K562 (cell line): ENCODE results near the gene PET100. TPM values are rescaled to one million over a fixed set of nuclear protein-coding genes. Genes with fewer than 3 reads are reported as not detected.
A peak's percentile ranks its signal among the peaks of the same experiment; 100 is the strongest.

Experiments
- ATF3 ChIP-seq, 2 experiments: fragments of 450-650 bp in 1 of 2; sonication (generic) in 1 of 2; formaldehyde crosslinking in 1 of 2; IDR thresholded peaks in 1 of 2; conservative IDR thresholded peaks in 1 of 2; 2 replicates each; pipeline versions ENCODE4 v1.6.1 to v1.8.1; 2016 to 2023; ENCODE audit warnings: mild to moderate bottlenecking in 2 of 2, moderate library complexity in 2 of 2, inconsistent platforms in 1 of 2, missing genetic modification reagents in 1 of 2
- BCLAF1 ChIP-seq, 2 experiments: fragments of 450-650 bp in 1 of 2; IDR thresholded peaks; 2 replicates each; pipeline ENCODE4 v1.6.1; 2011 to 2017; ENCODE audit warnings: low read depth in 2 of 2, antibody characterized with exemption in 1 of 2, borderline replicate concordance in 1 of 2, low read length in 1 of 2, mild to moderate bottlenecking in 1 of 2, mixed read lengths in 1 of 2; ENCODE audit not compliant: control insufficient read depth in 1 of 2
- CTBP1 ChIP-seq: fragments of 450-650 bp; IDR thresholded peaks from 2 replicates; pipeline ENCODE4 v1.6.1; 2016; ENCODE audit warnings: borderline replicate concordance
- DACH1 ChIP-seq: fragments of 450-650 bp; IDR thresholded peaks from 2 replicates; pipeline ENCODE4 v1.6.1; 2018; ENCODE audit not compliant: partially characterized antibody
- DIDO1 ChIP-seq: fragments of 450-650 bp; IDR thresholded peaks from 2 replicates; pipeline ENCODE4 v1.6.1; 2016; ENCODE audit warnings: low read depth, missing biosample characterization, missing genetic modification characterization
- DLX4 ChIP-seq: fragments of 250-450 bp; sonication (Bioruptor Pico); IDR thresholded peaks from 2 replicates; pipeline ENCODE4 v1.6.1; 2021; ENCODE audit warnings: mild to moderate bottlenecking
- EZH2 ChIP-seq: IDR thresholded peaks from 2 replicates; pipeline ENCODE4 v1.6.1; 2012; ENCODE audit warnings: low read depth, mild to moderate bottlenecking, inconsistent platforms, low read length, borderline replicate concordance
- FOXP1 ChIP-seq: sonication (generic); formaldehyde crosslinking; IDR thresholded peaks from 2 replicates; pipeline ENCODE4 v1.8.0; 2022; ENCODE audit warnings: mild to moderate bottlenecking, missing genetic modification reagents
- IRF1 ChIP-seq: sonication (generic); formaldehyde crosslinking; IDR thresholded peaks from 2 replicates; pipeline ENCODE4 v1.8.0; 2022; ENCODE audit warnings: missing genetic modification reagents, mild to moderate bottlenecking, borderline replicate concordance
- KAT2B ChIP-seq: IDR thresholded peaks from one replicate; pipeline ENCODE4 v1.6.1; 2012; ENCODE audit warnings: low read depth, mild to moderate bottlenecking, control low read depth, inconsistent platforms, low read length, moderate library complexity
- KDM4B ChIP-seq, 2 experiments: fragments of 450-650 bp in 1 of 2; sonication (generic) in 1 of 2; IDR thresholded peaks; 2 replicates each; pipeline ENCODE4 v1.6.1; 2016 to 2017; ENCODE audit warnings: borderline replicate concordance in 2 of 2, antibody characterized with exemption in 1 of 2, low read depth in 1 of 2, mild to moderate bottlenecking in 1 of 2
- KLF10 ChIP-seq: fragments of 250-450 bp; sonication (Bioruptor Pico); IDR thresholded peaks from 2 replicates; pipeline ENCODE4 v1.6.1; 2021; ENCODE audit warnings: matching md5 sums
- NELFE ChIP-seq: IDR thresholded peaks from 2 replicates; pipeline ENCODE4 v1.6.1; 2011; ENCODE audit warnings: mild to moderate bottlenecking; ENCODE audit not compliant: insufficient read depth, insufficient read length
- NFE2 ChIP-seq: IDR thresholded peaks from 2 replicates; pipeline ENCODE4 v1.6.1; 2014; ENCODE audit warnings: antibody characterized with exemption, low read depth
- NFXL1 ChIP-seq: fragments of 450-650 bp; formaldehyde crosslinking; IDR thresholded peaks from 2 replicates; pipeline ENCODE4 v1.4.0; 2021; ENCODE audit warnings: mild to moderate bottlenecking
- RBM22 ChIP-seq: fragments of 200-400 bp; formaldehyde crosslinking; IDR thresholded peaks from 2 replicates; pipeline ENCODE4 v1.6.1; 2018; ENCODE audit warnings: low read length, low read depth; ENCODE audit not compliant: poor library complexity, severe bottlenecking
- RCOR1 ChIP-seq, 2 experiments: IDR thresholded peaks; 2 replicates each; pipeline ENCODE4 v1.6.1; 2012; ENCODE audit warnings: low read depth in 2 of 2, low read length in 2 of 2, borderline replicate concordance in 1 of 2, improper control_type of control experiment in 1 of 2
- STAG1 ChIP-seq: sonication (generic); formaldehyde crosslinking; IDR thresholded peaks from 2 replicates; pipeline ENCODE4 v1.5.0; 2020; ENCODE audit warnings: missing genetic modification reagents, borderline replicate concordance
- TCFL5 ChIP-seq: fragments of 250-450 bp; sonication (Bioruptor Pico); conservative IDR thresholded peaks from 2 replicates; pipeline ENCODE4 v1.6.1; 2021; ENCODE audit warnings: mild to moderate bottlenecking, moderate library complexity, matching md5 sums
- ZNF253 ChIP-seq: fragments of 250-450 bp; sonication (Bioruptor Pico); conservative IDR thresholded peaks from 2 replicates; pipeline ENCODE4 v1.6.1; 2021; ENCODE audit warnings: mild to moderate bottlenecking
- ZNF764 ChIP-seq: fragments of 250-450 bp; sonication (Bioruptor Pico); IDR thresholded peaks from 2 replicates; pipeline ENCODE4 v1.4.0; 2020; ENCODE audit warnings: low read depth, mild to moderate bottlenecking, moderate library complexity
- polyA plus RNA-seq, 8 experiments: library from polyadenylated mRNA; depleted of rRNA in 4 of 8; stranded (reverse) in 5 of 8; unstranded in 3 of 8; fragments of >200 nt; fragmentation: Nextera tagmentation in 2 of 8; fragmentation: Illumina TruSeq in 1 of 8; extraction: Ambion mirVana in 2 of 8; extraction: Trizol in 1 of 8; gene quantifications; 2 replicates each; pipeline versions ENCODE4 v1.2.1 to v1.2.3, GENCODE V29; 2011 to 2014; ENCODE audit warnings: inconsistent platforms in 1 of 8, missing spikeins in 1 of 8
- total RNA-seq, 7 experiments: library from RNA; depleted of rRNA in 6 of 7; stranded (reverse); fragments of >200 nt in 6 of 7; fragmentation: Illumina TruSeq in 2 of 7; extraction: Trizol in 2 of 7; gene quantifications; 2 replicates each; pipeline versions ENCODE4 v1.2.1 to v1.2.3, GENCODE V29; 2011 to 2021; ENCODE audit warnings: low replicate concordance in 1 of 7

PET100 gene
- total and polyA plus RNA-seq, 9 of the 15 experiments (the other 6 are each of a cell fraction or from before 2014, with no cell fraction given) = 62.3 to 351 (median 98.3) TPM

GRCh38 chr19:7629347-7630054 is at the start of gene PET100, which contains the start of gene XAB2 (continued):
- TF ChIP-seq BCLAF1 (IDR thresholded peaks at IDR 0.05; ENCODE audit: borderline replicate concordance in 1 of 2, control insufficient read depth in 1 of 2, low read depth in 2 of 2, low read length in 1 of 2) (no peak), RBM22 (no peak), KAT2B (no peak), KLF10 (CRISPR knock-in tag) (no peak), DIDO1 (peak; percentile 89), ZNF253 (no peak), RCOR1 (IDR thresholded peaks at IDR 0.05; ENCODE audit: borderline replicate concordance in 1 of 2, low read depth in 2 of 2, low read length in 2 of 2) (peak in 1 of 2 experiments; percentile 32; a peak in 1 of 4 replicates), EZH2 (no peak), NFXL1 (CRISPR knock-in tag) (no peak), DLX4 (CRISPR knock-in tag) (no peak), DACH1 (no peak), NELFE (no peak), ZNF764 (CRISPR knock-in tag) (no peak), KDM4B (IDR thresholded peaks at IDR 0.05; ENCODE audit: borderline replicate concordance in 2 of 2, low read depth in 1 of 2) (no peak), IRF1 (CRISPR knock-in tag) (no peak), FOXP1 (CRISPR knock-in tag) (no peak; the same call in 1 of the 2 replicates), ATF3 (IDR thresholded peaks at IDR 0.05) (peak; percentile 39; the same call in 1 of the 2 replicates), ATF3 (CRISPR knock-in tag; conservative IDR thresholded peaks at IDR 0.05) (0 out of 2 replicates have a peak, but pooled peaks have one; percentile 23), CTBP1 (peak; percentile 27; the same call in 1 of the 2 replicates), NFE2 (no peak), TCFL5 (CRISPR knock-in tag) (no peak), STAG1 (CRISPR knock-in tag) (no peak)
